Measurements from ENCODE around the gene RCBTB2. TPM values are rescaled to one million over a fixed set of nuclear protein-coding genes. Genes with fewer than 3 reads are reported as not detected.

RCBTB2 gene
- total RNA-seq, 1 experiment from 2014 or later, result 11.7 TPM

DNA sequence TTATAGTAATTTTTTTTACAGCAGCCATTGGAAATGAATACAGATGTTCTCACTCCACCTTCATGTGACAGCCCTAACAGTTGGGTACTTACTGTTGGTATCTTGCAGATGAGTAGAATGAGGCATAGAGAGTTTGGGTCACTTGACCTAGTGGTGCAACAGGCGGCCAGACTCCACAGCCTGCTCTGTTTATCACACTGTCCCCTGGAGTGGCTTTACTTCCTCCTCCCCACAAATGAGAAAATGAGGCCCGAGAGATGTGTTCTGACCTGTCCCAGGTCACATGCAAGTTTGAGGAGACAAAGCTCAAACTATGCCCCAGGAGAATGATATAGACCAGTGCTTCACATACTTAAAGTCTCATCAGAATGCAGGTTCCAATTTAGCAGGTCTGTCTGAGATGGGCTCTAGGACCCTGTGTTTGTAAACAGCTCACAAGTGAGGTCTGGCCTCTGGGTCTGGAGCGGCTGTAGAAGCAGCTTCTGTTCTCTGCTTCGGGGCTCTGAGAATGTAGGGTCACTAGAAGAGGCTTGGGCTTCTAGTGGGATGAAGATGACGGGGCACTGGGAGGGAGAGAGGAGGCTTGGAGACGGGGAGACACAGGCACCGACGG is 37.4 kb upstream of the RCBTB2 start:
- Histone ChIP-seq H3K79me2 (ENCODE audit: insufficient read depth, low read length) (no peaks in the 10 kb centered on the region), H4K20me1 (ENCODE audit: control insufficient read depth, insufficient read depth, insufficient read length) (no peaks in the 10 kb centered on the region), H3K9ac (ENCODE audit: extremely low read depth, insufficient read length, low read length) (no peak overlapping the region), H2BK20ac (ENCODE audit: low read depth, low read length, poor library complexity, severe bottlenecking) (no peak overlapping the region), H2BK5ac (ENCODE audit: insufficient read length, low read length) (no peak overlapping the region), H4K5ac (ENCODE audit: insufficient read length, low read depth, low read length) (no peak overlapping the region), H3K23ac (ENCODE audit: insufficient read length, low read depth, low read length) (no peak overlapping the region), H4K8ac (replicated peaks; ENCODE audit: insufficient read length, low read depth, low read length) (no peak overlapping the region), H3K79me1 (ENCODE audit: insufficient read depth, low read depth, low read length, poor library complexity, severe bottlenecking) (no peaks in the 10 kb centered on the region), H3T11ph (ENCODE audit: low read length) (no peak overlapping the region), H3K56ac (ENCODE audit: insufficient read length, low read depth, low read length) (no peak overlapping the region), H3K4me2 (ENCODE audit: insufficient read depth, insufficient read length, low read length) (no peak overlapping the region), H3K9me3 (ENCODE audit: control insufficient read depth, low read depth, low read length) (no peaks in the 10 kb centered on the region), H2AFZ (ENCODE audit: low read length) (no peak overlapping the region), H3K27me3 (ENCODE audit: insufficient read depth, low read length) (no peaks in the 10 kb centered on the region), H4K91ac (ENCODE audit: insufficient read length, low read depth, low read length) (no peak overlapping the region), H3K23me2 (ENCODE audit: insufficient read length, low read depth, low read length, poor library complexity, severe bottlenecking) (no peaks in the 10 kb centered on the region), H2BK15ac (ENCODE audit: low read depth, low read length) (no peak overlapping the region), H3K14ac (ENCODE audit: insufficient read depth, low read length) (no peak overlapping the region), H3K18ac (ENCODE audit: insufficient read length, low read depth, low read length) (no peak overlapping the region), H3K4me1 (ENCODE audit: insufficient read depth, low read length) (no peaks in the 10 kb centered on the region; the same call in 1 of the 2 replicates), H2BK120ac (ENCODE audit: low read depth, low read length, poor library complexity, severe bottlenecking) (no peak overlapping the region), H2AK5ac (ENCODE audit: insufficient read length, low read length) (no peak overlapping the region), H3K27ac (ENCODE audit: insufficient read length, low read depth, low read length) (no peak overlapping the region), H2BK12ac (ENCODE audit: insufficient read length, low read depth, low read length) (no peak overlapping the region), H3K4ac (ENCODE audit: low read depth, low read length) (no peak overlapping the region)
- Mint-ChIP-seq H3K4me1 (peaks cover 8 to 10% of the 10 kb centered on the region in 2 experiments), H3K4me3 (no peak overlapping the region), H3K27me3 (ENCODE audit: low read depth) (no peaks in the 10 kb centered on the region; the same call in 1 of the 2 replicates), H3K9me3 (no peaks in the 10 kb centered on the region), H3K27ac (peak overlapping the region in 2 of 3 experiments; percentile 21 to 78; a peak in 3 of 7 replicates), H3K36me3 (ENCODE audit: insufficient read depth in 1 of 3, low read depth in 3 of 3) (no peaks in the 10 kb centered on the region)
- no peak for DNase-seq
- TF ChIP-seq, protein P1, sequence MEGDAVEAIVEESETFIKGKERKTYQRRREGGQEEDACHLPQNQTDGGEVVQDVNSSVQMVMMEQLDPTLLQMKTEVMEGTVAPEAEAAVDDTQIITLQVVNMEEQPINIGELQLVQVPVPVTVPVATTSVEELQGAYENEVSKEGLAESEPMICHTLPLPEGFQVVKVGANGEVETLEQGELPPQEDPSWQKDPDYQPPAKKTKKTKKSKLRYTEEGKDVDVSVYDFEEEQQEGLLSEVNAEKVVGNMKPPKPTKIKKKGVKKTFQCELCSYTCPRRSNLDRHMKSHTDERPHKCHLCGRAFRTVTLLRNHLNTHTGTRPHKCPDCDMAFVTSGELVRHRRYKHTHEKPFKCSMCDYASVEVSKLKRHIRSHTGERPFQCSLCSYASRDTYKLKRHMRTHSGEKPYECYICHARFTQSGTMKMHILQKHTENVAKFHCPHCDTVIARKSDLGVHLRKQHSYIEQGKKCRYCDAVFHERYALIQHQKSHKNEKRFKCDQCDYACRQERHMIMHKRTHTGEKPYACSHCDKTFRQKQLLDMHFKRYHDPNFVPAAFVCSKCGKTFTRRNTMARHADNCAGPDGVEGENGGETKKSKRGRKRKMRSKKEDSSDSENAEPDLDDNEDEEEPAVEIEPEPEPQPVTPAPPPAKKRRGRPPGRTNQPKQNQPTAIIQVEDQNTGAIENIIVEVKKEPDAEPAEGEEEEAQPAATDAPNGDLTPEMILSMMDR (conservative IDR thresholded peaks at IDR 0.05), result no peak
- WGBS (ENCODE audit: extremely low coverage, insufficient read length, low lambda C conversion rate), result no CpG with 5 or more reads among the region's 8 CpGs

All from H9 (cell line).